MM.1S (cell line): ENCODE measurements around the gene RNF25.

Experiments used
- EZH2 ChIP-seq: fragments of 300-600 bp; sonication (generic); optimal IDR thresholded peaks from 2 replicates; pipeline ENCODE3; 2017; ENCODE audit warnings: low read depth, mild to moderate bottlenecking, antibody characterized with exemption, low read length, mixed read lengths
- EZH2phosphoT487 ChIP-seq: fragments of 300-600 bp; sonication (generic); IDR thresholded peaks from 2 replicates; pipeline ENCODE4 v1.6.1; 2018; ENCODE audit warnings: antibody characterized with exemption, low read length
- TF ChIP-seq, protein P1 (sequence below): fragments of 300-600 bp; sonication (generic); IDR thresholded peaks from 2 replicates; pipeline ENCODE4 v1.5.1; 2016; ENCODE audit warnings: antibody characterized with exemption, low read length, mixed read lengths

DNA sequence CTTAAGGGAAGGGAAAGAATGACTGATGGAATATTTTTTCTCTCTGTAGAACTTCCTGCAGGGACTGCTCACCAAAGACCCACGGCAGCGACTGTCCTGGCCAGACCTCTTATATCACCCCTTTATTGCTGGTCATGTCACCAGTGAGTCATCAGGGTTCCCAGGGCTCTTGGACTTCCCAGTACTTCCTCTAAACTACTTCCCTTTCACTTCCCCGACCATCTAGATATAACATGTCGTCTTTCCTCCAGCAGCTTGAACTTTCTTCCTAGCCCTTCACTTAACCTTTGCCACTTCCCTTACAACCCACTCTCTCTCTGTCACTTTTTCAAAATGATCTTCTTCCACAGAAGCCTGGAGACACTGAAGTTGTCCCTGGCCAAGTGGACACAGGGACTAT lies 7.3 kb upstream of the RNF25 start:
- TF ChIP-seq, protein P1, sequence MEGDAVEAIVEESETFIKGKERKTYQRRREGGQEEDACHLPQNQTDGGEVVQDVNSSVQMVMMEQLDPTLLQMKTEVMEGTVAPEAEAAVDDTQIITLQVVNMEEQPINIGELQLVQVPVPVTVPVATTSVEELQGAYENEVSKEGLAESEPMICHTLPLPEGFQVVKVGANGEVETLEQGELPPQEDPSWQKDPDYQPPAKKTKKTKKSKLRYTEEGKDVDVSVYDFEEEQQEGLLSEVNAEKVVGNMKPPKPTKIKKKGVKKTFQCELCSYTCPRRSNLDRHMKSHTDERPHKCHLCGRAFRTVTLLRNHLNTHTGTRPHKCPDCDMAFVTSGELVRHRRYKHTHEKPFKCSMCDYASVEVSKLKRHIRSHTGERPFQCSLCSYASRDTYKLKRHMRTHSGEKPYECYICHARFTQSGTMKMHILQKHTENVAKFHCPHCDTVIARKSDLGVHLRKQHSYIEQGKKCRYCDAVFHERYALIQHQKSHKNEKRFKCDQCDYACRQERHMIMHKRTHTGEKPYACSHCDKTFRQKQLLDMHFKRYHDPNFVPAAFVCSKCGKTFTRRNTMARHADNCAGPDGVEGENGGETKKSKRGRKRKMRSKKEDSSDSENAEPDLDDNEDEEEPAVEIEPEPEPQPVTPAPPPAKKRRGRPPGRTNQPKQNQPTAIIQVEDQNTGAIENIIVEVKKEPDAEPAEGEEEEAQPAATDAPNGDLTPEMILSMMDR = no peak
- TF ChIP-seq EZH2 (no peak), EZH2phosphoT487 (no peak)
